Epidermal melanocyte (primary cell): ENCODE data around the gene UBE2G2.
A peak's percentile ranks its signal among the peaks of the same experiment; 100 is the strongest.

ENCODE experiments used
- DNase-seq: peaks from one replicate; pipeline ENCODE4 v3.0.0; 2011; ENCODE audit warnings: low spot score; ENCODE audit not compliant: insufficient read length

UBE2G2 gene

DNA sequence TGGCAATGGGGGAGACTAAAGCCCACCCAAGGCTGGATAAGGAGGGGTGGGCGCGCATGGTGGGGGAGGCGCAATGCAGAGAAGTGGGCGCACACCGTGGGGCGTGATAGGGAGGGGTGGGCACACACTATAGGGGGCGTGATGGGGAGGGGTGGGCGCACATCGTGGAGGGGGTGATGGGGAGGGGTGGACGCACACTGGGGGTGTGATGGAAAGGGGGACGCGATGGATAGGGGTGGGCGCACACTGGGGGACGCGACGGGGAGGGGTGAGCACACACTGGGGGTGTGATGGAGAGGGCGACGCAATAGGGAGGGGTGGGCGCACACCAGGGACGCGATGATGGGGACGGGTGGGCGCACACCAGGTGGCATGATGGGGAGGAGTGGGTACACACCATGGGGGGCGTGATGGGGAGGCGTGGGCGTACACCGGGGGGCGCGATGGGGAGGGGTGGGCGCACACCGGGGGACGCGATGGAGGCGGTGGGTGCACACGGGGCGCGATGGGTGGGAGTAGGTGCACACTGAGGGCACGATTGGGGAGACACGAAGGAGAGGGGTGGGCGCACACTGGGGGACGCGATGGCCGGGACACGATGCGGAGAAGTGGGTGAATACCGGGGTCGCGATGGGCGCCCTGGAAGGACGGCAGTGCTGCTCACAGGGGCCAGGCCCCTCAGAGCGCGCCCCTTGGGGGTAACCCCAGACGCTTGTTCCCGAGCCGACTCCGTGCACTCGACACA, 15.3 kb upstream of the UBE2G2 start:
- no peak for DNase-seq

DNA sequence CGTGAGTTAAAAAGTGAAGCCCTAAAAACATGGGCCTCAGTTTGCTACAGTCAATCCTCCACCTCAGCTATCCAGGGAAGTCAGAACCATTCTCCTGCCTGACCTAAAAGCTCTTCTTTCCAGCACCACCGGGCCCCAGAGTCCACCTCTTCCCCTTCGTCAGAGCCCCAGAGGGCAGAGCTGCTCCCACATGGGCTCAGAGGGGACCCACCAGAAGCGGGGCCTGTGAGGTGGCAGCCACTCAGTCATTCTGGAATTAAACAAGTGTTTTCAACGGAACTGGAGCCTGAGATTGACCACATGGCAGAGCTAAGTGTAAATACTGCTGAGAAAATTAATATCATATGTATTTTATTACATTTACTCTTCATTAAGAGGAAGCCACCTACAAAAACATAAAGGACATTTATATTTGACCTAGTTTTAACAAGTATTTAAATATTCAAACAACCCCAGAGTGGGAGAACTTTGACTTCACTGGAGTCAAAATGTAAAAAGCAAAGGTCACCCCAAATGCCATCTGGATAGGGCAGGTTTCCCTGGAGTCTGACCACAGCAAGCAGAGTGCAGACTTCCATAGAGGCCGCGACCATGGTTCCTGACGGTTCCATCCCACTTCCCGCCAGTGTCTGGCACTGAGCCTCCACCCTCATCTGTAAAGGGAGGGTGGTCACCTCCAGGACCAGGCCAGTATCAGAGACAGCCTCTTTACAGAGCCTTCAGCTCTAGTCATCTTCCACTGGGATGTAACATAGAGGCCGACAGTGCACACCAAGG, 14.4 kb upstream of the UBE2G2 start:
- no peak for DNase-seq

DNA sequence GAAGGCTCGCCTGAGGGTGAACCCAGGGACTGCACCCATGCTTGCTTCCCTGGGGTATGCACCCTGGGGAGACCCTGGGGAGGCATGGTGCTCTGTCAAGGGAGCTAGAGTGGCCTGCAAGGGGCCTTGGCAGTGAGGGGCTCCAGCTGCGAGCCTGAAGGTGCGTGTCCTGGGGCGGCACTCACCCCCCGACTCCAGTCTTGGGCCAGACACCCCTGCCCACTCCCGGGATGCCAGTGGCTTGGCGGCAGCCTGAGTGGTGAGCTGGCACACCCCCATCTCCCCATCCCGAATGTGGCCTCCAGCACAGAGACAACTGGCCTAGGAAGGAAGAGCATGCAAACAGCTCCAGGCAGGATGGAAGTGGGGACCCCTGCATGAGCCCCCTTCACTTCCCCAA, 13.6 kb upstream of the UBE2G2 start:
- no peak for DNase-seq

GRCh38 chr21:44814498-44815023, 12.9 kb upstream of the UBE2G2 start:
- DNase-seq: no peak

DNA sequence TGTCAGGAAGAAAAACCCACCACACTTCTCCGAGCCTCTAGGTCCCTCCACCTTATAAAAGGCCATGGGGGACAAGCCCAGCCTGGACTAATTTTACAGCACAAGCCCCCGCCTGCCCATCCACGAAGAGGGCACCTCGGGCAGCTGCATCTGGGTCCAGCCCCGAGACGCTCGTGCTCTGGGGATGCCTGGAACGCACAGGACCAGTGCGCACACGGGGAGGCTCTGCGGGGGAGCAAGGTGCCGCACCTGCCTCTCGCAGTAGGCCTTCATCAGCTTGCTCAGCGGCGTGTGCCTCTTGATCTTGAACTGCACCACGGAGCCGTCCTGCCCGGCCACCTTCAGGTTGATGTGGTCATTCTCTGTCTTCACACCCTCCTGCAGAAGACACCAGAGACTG, 12.1 kb upstream of the UBE2G2 start:
- DNase-seq: no peak

GRCh38 chr21:44813149-44813548, 11.5 kb upstream of the UBE2G2 start:
- DNase-seq: no peak

- DNase-seq: no peak
Observed at GRCh38 chr21:44812640-44813039, 11.0 kb upstream of the UBE2G2 start.

DNA sequence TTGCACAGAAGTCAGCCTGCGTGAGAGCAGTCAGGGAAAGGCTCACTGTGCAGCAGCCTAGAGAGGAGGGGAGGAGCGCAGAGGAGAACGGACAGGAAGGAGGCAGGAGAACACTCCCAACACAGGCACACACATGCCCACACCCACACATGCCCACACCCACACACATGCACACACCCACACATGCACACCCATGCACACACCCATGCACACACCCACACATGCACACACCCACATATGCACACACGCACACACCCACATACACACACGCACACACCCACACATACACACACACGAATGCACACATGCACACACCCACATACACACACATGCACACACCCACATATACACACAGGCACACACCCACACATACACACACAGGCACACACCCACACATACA, 9.2 kb upstream of the UBE2G2 start:
- DNase-seq: no peak

GRCh38 chr21:44805859-44806258, 4.2 kb upstream of the UBE2G2 start:
- no peak for DNase-seq

- no peak for DNase-seq
Observed at GRCh38 chr21:44805226-44805625, 3.6 kb upstream of the UBE2G2 start.

- no peak for DNase-seq
Observed at GRCh38 chr21:44804762-44805161, 3.1 kb upstream of the UBE2G2 start.

- no peak for DNase-seq
Observed at GRCh38 chr21:44803651-44804050, 2.0 kb upstream of the UBE2G2 start.

DNA sequence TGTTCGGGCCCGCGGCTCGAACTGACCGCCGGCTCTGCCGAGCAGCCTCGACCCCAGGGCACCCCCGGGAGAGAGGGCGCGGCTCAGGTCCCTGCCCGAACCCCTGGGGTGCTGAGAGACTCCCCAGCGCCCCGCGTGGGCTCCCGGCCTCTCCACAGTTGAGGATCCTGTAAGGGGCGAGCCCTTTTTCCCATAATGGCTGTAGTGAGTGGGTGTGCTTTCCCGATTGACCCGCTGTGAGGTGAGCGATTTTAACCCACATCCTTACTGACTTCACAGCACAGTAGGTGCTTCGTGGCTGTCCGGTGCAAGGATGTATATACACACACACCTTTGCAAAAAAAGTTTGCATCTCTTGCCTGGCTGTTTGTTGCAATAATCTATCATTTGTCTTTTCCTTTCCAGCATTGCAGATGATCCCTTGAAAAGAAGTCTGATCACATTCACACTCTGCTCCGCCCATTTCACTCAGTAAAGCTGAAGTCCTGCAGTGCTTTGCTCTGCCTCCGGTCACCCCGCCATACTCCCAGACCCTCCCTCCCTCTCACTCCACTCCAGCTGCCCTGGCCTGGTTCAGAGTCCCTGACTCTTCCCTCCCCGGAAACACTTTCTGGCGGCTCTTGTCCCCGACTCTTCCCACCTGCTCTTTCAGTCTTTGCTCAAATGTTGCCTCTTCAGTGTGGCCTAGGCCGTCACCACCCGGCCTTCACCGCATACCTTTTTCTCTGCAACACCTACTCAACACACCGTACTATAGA, 955 bp upstream of the UBE2G2 start:
- DNase-seq: no peak

DNA sequence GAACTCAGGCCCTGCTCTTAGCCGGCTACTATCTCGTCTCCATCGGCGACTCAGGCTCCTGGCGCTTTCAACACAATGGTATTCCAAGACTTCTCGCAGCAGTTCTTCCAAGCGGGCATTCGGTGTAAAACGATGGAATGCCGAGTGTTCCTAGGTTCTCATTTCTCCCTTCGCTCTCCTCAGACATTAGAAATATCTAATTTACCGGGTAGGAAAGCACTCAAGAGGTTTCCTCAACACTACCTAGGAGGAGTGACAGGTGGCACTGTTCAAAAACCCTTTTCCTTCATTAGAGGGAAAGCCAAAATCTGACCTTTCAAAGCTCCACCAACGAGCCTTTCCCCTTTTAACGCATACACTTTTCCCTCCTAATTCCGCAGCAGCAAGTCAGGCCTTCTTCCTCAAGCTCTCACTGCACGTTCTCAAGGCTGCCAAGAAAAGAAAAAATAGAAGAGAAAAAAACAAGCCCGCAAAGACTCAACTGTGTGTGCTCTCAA, 601 bp downstream of the UBE2G2 start:
- DNase-seq: peak; percentile 46

DNA sequence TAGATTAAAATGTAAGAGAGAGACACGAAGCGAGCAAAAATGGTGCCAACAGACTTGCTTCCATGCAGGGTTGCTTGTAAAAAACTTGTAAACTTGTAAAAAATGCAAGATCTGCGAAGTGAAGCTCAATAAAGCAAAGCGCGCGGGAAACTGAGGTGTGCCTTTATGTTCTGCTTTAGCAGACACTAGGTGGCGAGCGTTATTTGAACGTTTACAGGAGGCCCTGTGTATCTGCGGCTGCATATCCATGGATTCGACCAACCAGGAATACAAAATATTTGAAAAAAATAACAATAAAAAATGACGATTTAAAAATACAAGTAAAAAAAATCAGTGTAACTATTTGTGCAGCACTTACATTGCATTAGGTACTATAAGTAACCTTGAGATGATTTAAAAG, 1.5 kb downstream of the UBE2G2 start:
- no peak for DNase-seq

DNA sequence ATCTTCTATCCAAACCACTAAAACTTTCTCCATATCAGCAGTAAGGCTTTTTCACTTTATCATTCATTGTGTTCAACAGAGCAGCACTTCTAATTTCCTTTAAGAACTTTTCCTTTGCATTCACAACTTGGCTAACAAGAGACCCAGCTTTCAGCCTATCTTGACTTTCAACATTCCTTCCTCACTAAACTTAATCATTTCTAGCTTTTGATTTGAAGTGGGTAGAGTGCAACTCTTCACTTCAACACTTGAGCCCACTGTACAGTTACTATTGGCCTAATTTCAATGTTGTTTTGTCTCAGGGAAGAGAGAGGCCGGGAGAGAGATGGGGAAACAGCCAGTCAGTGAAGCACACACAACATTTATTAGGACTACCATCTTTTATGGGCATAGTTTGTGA, 2.0 kb downstream of the UBE2G2 start:
- DNase-seq: no peak

- no peak for DNase-seq
Observed at GRCh38 chr21:44797775-44798174, 3.8 kb downstream of the UBE2G2 start.

GRCh38 chr21:44795342-44795741, 6.3 kb downstream of the UBE2G2 start:
- DNase-seq: no peak

DNA sequence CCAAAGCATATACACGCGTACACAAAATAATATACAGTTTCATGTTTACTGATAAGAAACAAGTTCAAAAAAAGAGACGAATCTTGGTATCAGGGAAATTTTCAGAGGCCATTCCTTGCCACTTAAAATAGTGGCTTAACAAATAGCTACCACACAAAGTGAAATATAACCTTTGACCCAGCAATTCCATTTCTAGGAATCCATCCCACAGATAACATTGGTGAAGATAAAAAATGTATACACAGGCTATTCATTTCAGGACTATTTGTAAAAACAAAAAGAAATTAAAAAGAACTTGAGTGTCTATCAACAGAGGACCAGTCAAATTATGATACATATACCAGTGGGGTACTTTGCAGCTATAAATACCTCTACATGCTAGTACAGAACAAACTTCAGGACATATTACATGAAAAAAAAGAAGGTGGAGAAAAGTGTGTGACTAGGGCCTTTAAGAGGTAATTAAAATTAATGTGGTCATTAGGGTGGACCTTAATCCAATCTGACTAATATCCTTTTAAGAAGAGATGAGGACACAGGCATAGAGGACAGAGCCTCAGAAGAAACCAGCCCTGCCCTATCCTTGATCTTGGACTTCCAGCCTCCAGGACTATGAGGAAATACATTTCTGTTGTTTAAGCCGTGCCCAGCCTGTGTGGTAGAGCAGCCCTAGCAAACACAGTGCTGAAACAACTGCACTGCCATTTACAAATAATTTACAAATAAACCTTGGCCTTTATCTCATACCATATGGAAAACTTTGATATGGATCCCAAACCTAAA, 7.8 kb downstream of the UBE2G2 start:
- no peak for DNase-seq

GRCh38 chr21:44792702-44793591, 8.7 kb downstream of the UBE2G2 start:
- DNase-seq: peak; percentile 81
